ENCODE data around the gene GABBR1.

GRCh38 chr6:29608131-29608530 is 24.9 kb downstream of the GABBR1 start:
- no peak for TF ChIP-seq CTCF (IDR thresholded peaks at IDR 0.05; ENCODE audit: low read depth, low read length)
- TF ChIP-seq EZH2phosphoT487 (IDR thresholded peaks at IDR 0.05; ENCODE audit: low read depth), result no peak
